T-helper 2 cell treated with Interferon-gamma antibody and Interleukin-4, amounts not matched to agents 100 ng/mL and 5 ng/mL, for 36 hours (primary cell): ENCODE results near the gene GALNT4. TPM values are rescaled to one million over a fixed set of nuclear protein-coding genes. Genes with fewer than 3 reads are reported as not detected.

Experiments
- intact Hi-C: fragments of 100-400 bp; cut with micrococcal nuclease; formaldehyde crosslinking; loops from one replicate; pipeline ENCODE4 v1.15.1; 2023
- total RNA-seq: library from RNA; stranded (reverse); gene quantifications from 2 replicates; pipeline ENCODE4 v1.2.3, GENCODE V29; 2022

GALNT4 gene
- 15.4 and 15.5 TPM in 2 replicates for total RNA-seq

DNA sequence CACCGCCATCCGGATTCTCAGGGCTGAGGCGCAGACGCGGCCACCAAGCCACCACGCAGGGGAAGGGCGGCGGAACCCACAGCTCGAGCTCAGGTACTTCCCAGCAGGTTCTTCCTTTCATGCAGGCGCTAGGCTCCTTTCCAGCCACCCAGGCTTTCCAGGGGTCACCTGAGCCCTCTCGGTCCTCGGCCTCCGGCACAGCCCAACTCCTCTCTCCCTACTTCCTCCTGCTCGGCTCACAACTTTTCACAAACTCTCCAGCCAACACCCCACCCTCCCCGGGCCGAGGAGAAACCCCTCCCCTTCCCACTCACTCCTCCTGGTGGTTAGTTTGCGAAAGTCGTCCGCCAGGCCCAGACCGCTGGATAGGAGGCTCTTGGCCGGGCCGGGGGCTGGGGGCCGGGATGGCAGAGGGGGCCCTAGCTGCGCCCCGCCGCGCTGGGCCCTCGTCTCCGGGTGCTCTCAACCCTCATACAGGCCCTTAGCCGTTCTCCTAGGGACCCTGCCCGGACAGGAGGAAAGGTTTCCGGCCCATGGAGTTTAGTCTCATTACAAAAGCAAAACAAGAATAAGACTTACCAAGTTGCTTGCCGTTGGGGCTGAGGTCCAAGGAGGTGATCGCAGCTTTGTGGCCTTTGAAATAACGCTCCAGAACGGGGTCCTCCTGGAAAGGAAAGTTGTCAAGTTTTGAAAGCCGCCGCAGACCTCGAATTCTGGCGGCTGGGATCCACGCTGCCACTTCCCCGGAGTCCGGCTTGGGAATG, at the start of gene GALNT4:
GALNT4 (minus strand) TSS at position 256 of the 764 bp plus-strand sequence; CDS start at position 9, 247 bp downstream.
- intact Hi-C loops, result loop anchor here (1.0 to 10.0 kb wide), 9 partner anchors 54 to 1487 kb away; partner anchors contain the start of gene DUSP6

DNA sequence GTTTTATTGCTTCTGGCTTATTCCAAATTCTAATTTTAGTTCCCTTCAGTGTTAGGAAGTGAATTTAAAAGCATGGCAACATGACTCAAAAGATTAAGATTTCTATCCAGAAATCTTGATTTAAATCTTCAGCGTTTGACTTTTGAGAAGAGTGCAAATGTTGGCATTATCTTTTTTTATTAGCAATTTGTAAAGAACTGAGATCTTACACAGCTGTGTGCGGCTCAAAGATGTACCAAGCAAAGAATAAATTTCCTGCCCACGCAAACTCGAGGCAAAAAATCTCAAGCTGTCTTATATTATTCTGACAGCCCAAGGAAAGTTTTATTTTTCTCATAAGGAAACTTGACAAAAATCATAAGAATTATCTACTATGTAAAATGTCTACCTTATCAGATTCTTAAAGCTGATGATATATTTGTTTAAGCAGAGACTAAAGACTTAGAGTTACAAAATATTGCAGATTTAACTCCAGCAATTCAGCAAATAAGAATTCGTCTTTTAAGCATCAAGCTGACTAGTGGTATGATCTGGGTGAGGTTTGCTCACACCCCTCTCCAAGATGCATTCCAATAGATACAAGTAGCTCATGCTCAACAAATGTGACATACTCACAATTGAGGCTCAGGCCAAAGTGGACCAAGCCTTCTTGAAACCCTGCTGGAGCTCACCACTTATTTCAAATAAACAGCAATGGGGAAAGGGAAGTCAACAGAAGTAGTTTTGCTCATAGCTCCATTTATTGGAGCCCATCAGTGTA, 48.6 kb upstream of the GALNT4 start:
- intact Hi-C loops, result no loop called here

DNA sequence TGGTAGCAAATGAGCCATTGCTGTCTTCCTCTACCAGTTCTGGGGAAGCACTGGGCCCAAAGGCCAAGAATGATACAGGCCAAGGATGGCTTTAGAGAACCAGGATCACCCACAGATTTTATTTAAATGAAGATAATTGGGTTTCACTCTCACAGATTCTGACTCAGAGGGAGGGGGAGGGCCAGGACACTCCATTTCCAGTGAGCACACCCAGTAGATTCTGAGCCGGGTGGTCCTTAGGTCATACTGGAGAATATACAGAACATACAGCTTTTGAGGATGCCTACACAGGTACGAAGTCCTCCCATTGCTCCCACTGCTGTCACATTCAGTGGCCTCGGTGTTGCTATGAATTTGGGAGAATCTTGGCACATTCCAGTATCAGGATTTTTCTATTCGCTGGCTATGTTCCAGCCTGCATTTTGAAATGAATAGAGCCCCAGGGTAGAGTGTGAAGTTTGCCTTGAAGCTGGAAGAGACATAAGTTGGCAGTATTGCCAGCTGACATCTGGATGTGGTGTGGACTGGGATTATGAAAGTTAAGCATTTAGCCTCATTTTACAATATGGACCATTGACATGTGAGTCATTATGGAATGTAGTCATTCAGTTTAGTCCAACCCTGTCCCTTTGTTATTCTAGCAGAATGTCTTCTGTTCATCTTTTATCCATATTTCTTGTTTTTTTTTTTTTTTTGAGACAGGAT, 47.0 kb upstream of the GALNT4 start:
- intact Hi-C loops, result no loop called here

DNA sequence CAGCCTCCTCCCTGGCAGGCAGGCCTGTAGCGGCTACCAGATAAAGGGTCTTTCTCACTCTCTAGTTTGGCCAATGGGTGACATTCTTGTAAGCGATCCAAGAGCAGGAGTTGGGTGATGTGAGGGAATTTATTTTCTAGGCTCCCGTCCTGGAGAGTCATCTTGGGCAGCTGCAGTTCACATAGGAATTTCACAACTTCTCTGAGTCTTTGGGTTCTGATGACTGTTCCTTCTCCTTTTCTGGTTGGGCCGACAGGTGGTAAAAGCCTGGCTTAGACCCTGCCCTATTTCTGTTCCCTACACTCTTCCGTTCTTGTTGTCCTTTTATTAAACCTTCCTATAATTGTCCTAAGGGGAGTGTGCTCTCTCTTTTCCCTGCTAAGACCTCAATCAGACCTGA, 43.9 kb upstream of the GALNT4 start:
- intact Hi-C loops, result no loop called here

DNA sequence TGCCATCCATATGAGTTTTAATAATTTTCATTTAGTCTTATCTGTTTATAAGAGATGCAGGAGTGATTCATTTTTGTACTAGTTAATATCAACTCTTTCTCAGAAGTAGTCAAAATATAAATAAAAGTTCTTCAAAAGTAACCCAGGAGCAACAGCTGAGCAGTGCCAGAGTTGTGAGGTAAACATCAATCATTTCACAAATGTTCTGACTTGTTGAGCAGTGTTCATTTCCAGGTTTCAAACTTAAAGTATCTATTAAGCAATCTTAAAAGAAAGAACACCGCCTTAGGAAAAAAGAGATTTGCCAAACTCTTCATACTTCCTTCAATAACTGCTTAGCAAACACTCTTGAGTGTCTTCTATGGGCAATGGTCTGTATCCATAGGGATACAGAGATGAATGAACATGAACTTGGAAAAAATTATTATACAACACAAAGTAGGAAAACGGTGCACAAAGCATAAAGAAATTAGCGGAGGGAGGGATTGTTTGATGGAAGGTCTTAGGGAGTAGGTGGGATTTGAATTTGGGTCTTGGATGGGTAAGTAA, 43.2 kb upstream of the GALNT4 start:
- intact Hi-C loops, result no loop called here

DNA sequence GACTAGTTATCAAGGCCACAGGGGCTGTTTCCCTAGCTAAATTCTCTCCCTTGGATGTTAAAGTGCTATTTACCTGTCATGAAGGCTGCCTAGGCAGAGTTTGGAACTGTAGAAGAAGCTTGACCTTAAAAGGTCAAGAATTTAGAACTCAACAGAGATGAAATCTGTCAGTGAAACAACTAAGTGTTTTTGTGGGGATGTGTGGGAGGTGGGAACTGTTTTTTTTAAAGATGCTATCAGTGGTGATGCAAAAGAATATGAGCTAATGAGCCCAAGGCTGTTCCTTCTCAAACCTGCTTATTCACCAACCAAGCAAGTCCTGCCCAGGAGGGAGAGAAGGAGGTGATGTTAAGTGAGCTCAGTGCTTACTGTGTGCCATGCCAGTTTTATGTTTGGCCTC, 42.0 kb upstream of the GALNT4 start:
- intact Hi-C loops, result no loop called here

DNA sequence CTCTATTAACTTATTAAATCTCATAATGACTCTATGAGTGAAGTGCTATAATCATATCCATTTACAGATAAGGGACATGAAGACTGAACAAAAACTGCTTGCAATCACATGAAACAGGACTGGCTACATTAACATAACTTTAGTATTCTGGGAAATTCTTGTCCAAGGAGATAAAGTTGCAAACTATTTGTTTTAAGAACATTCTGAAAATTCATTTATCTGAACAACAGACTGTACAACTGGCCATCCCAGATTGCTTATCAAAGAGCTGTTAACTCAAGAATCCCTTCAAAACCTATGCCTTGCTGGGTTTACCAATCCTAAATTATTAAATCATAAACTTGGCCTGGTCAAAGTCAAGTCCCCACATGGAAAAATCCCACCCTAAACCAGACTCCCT, 40.4 kb upstream of the GALNT4 start:
- intact Hi-C loops, result no loop called here

DNA sequence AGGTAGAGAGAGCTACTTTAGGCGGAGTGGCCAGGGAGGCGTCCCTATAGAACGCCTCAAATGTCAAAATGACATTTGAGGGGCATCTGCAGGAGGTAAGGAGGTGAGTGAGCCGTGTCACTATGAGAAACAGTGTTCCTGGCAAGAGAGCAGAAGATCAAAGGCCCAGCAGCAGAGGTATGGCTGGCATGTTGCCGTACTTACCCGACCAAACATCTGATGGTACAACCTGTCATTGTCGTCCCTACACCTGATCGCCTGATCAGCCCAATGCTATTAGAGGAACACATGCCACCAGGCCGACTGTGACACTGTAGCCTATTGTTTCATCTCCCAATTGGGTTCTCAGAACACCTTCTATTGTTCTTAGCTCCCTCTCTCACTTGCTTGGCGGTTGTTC, 35.2 kb upstream of the GALNT4 start:
- intact Hi-C loops, result no loop called here

DNA sequence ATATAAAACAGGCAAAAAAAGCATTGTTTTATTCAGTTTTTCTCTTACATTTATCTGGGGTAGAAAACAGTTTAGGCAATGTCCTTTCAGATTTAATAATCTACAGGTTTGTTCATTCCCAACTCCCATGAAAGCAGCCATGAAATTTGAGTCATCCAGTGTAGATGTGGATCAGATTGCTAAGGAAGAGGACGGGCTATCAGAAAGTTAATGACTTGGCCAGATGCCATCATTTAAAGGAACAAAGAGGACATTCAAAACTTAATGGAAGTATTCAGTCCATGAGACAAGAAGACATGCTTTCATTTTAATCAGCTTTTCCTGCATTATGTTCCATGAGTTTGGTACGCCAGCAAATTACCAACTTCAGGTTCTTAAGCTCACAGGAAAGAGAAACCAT, 32.4 kb upstream of the GALNT4 start:
- intact Hi-C loops, result no loop called here

DNA sequence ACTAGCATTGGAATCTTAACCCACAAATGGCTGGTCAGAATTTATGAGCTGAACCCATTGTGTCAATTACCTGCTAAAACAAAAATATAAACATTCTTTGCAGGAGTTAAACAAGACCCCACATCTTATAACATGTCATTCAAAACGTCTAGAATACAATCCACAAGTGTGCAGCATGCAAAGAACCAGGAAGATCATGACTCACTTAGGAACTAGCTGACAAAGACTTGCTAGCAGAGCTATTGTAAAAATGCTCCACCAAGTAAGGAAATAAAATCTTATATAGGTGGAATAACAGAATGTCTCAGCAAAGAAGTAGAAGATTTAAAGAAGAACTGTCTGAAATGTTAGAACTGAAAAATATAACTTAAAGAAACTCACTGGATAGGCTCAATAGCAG, 27.8 kb upstream of the GALNT4 start:
- intact Hi-C loops, result no loop called here

DNA sequence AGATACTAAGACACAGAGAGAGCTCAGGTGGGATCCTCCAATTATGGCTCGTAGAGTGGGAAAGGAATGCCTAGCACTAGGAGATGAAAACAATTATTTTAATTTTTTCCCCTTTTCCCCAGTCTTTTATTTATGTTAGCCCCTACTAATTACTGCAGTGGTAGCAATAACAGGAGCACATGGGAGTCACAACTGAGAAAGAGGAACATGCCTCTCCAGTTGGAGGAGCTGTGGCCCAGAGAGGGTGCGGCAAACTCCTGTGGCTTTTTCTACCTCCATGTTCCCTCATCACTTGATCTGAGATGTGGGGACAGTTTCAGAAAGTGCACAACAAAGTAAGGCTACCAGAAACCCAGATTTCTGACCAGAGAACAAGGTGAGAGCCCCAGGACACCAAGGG, 27.2 kb upstream of the GALNT4 start:
- intact Hi-C loops, result no loop called here

DNA sequence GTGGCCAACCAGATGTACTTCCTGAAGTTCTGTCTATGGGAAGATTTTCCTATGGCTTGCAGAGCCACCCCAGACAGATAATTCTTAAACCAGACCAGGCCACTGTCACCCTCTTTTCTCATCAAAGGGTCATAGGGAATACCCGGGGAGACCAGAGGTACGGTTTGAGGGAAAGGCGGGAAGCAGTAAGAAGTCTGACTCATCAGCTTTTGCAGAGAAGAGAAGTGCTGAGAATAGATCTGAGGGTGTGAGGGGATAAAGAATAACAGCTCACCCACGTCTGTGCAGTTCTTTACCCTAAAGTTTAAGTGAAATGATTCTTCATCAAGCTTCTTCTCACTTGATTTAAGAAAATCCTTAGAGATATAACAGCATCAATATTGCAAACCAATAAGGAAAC, 22.5 kb upstream of the GALNT4 start:
- intact Hi-C loops, result loop anchor here (10.0 kb wide), 1 partner anchor 1388 kb away; no protein-coding TSS in a partner anchor

DNA sequence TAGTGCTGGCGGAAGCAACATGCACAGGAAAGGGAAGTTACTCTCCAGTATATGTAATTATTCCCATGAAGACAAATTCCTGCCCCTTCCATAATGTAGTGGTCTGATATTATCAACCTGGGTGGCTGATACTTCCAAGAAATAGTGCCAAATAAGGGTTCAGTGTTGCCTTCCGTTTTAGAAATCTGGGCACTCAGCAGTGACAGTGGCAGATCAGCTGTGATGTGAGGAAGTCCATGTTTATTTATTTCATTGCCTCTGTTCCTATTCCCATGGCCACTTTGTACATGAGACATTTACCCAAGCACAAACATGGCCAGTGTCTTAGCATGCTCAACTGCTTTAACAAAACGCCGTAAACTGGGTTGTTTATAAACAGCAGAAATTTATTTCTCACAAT, 21.6 kb upstream of the GALNT4 start:
- intact Hi-C loops, result loop anchor here (10.0 kb wide), 1 partner anchor 1389 kb away; no protein-coding TSS in a partner anchor

DNA sequence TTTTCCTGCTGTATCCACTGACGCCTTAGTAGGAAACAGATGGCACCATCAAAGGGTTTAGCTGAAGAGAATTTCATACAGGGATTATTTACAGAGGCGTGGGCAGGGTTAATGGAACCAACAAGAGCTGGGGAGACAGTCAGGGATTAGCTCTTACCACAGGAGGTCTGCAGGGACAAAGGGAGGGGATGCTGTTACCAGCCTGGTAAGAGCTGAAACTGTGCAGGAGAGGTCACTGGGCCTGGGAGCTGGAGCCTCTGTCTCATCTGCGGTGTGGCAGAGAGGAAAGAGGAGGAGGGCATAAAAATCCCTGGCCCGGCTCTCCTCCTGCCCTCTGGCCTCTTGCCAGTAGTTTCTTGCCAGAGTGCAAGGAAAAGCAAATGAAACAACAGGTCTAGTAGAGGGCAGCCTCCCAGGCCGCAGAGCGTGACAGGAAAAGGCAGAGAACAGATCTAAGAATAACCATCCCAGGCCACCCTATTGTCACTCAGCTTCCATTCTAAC, 20.1 kb upstream of the GALNT4 start:
- intact Hi-C loops, result loop anchor here (5.0 to 10.0 kb wide), 5 partner anchors 163 to 1390 kb away; partner anchors contain the start of gene ATP2B1

DNA sequence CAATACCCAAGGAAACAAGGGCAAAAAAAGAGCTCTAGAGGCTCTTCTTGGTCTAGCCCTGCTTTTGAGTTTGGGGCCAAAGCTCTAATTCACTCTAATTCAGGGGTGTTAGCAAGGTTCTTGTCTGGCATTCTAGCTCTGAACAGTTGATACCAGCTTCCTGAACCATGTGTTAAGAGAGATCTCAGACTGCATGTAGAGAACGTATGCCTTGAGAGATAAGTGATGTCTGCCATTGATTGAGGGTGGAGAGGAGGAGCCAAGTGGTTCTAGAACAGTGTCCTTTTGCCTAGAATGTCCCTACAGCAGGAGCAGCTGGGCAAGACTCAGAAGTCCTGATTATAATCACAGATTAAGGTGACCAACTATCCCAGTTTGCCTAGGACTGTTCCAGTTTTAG, 19.4 kb upstream of the GALNT4 start:
- intact Hi-C loops, result loop anchor here (5.0 to 10.0 kb wide), 5 partner anchors 163 to 1391 kb away; partner anchors contain the start of gene ATP2B1

DNA sequence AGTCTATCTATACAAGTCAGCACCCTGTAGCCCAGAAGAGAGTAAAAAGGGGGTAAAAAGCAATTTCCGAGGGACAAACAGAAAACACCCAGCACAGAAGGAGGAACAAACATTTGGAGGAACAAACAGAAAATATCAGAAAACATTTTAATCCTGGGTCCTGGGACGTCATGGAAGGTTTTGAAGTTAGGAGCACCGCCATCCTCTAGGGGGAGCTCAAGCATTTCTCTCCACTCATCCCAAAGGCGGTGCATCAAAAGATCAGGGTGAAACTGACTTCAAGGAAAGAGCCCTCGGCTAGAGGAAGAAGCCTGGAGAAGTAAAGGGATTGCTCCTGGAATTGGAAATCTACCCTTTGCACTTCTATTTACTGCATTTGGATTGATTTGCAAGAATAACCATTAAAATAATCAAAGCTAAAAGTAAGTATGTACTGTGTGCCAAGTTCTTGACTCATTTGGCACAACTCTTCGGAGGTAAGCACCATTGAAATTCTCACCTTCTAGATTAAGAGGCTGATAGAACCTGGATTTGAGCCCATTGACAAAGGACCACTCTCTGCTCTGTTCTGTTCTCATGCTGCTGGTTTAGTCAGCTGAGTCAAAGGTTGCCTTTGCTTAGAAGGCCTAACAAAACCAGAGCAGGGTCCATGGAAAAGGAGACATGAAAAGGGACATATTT, 18.5 kb upstream of the GALNT4 start:
- intact Hi-C loops, result loop anchor here (1.0 to 10.0 kb wide), 6 partner anchors 164 to 1392 kb away; partner anchors contain the start of gene ATP2B1

DNA sequence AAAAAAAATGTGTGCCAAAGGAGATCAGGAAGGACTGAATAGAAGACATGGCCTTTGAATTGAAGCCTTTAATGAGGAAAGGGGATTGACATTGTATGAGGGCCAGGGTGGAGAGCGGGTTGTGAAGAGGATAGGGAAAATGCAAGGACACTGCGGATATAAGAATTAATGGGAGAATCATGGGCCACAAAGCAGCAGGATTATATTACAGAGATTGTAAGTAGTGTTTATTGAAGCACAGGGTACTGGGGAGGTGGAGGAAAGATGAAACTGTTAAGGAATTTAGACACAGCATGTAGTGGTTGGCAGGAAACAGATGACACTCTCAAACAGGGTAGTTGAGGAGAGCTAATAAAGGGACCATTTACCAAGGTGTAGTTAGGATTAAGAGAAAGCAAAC, 17.6 kb upstream of the GALNT4 start:
- intact Hi-C loops, result loop anchor here (5.0 to 10.0 kb wide), 5 partner anchors 165 to 1393 kb away; partner anchors contain the start of gene ATP2B1

DNA sequence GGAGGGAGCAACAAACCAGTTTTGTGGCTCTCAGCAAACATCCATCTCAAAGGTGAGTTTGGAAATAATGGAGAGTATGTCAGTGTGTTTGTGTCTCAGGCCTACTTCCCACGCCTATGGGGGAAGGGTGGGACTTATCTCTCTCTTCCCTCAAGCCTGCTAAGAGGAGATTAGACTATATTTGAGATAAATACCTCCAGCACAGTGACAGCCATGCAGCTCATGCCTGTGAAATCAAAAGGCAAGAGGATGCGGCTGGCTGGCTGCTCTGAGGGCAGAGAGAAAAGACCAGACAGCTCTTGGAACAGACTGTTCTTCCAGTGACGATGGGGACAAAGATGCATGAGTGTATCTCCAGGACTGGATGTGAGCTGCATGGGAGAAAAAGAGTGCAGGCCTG, 16.0 kb upstream of the GALNT4 start:
- intact Hi-C loops, result loop anchor here (5.0 to 10.0 kb wide), 5 partner anchors 167 to 1394 kb away; partner anchors contain the start of gene ATP2B1

DNA sequence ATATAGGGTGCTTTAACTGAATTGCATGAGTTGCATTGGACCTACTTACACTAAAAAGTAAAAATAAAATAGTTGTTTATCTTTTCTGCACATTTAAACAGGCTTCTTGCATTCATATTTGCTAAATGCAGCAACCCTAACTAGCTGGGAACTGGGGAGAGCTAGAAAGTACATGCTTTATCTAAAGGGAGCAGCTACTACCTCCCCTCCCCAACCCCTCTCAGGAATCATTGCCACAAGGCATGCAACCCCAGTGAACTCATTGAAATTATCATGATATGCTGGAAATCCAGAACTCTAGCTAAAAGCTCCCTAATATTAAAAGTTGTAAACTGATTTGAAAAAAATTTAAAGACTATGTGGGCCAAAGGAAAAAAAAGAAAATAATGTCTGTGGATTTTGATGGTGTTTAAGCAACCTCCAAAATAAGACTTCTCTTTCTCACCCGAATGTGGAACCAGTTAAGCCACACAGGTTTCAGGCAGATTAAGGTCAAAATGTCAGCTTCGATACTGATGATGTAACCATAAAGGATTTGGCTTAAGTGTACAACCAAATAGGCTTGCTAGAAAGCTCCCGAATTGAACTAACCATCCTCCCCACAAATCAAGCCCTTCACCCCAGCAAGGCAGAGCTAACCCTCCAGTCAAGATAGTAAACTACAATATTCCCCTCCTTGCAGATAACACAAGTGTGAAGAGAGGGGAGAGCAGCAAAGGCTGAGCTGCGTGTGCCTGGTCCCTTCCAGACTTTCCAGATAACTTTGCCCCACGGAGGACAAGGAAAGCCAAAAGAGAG, 15.0 kb upstream of the GALNT4 start:
- intact Hi-C loops, result loop anchor here (5.0 to 10.0 kb wide), 5 partner anchors 168 to 1395 kb away; partner anchors contain the start of gene ATP2B1
